Cerebellar nuclear complex (tissue), 1 donor: ENCODE measurements around the gene LIMS2.

Experiments used
- DNase-seq, 2 experiments: peaks; one replicate each; lab custom pipeline; 2025; lab: John Stamatoyannopoulos, UW

LIMS2 gene

DNA sequence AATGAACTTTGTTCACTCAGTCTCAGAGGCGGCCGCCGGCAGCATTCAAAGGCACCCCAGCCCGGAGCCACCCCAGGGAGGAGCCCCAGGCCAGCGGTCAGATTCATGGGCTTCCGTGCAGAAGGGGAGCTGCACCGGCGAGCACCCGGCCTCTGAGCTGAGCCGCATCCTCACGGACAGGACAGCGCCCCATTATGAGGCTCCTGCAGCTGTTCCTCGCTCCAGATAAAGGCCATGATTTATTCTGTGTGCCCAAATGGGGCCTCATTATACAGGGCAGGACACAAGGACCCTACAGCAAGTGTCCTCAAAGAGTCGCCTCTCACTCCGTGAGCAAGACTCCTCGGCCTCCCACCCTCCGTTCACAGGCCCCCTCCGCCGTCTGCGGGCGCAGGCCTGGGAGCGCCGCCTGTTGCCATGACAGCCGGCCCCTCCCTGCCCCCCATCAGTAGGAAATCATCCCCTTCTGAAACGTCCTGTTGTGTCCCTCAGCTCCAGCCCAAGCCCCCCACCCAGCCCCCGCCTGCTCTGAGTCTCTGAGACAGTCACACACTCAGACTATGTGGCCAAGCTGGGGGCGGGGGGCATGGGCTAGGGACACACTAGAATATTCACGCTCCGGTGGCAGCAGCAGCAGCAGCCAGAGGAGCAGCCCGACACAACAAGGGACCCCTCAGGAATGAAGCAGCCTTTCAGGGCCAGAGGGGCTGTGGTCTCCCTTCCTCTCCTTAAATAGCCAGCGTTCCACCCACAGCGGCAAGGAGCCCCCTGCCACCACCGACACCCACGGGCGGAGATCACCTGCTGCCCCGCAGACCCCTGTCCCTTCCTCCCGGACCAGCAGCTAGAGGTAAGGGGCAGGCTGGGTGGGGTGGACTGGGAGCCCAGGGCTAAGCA lies 29.7 kb downstream of the LIMS2 start, which contains the start of gene GPR17:
Gene GPR17 (plus strand): TSS at position 759 of the 897 bp plus-strand sequence. CDS start 4,583 bp downstream, outside the sequence.
- no peak for DNase-seq

DNA sequence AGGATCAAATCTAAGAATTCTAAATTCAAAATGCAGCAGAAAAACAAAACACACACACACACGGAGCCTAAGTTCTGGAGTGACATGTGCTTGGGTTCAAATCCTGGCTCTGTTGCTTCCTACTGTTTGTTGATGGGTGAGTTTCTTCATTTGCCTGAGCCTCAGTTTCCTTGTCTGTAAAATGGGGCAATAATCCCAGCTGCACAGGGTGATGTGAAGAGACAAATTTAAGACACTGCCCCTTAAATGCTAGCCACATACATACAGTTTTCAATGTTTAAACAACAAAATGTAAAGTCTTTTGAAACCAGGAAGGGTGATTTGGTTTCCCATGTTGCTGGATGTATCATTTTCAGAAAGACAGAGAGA lies 30.3 kb downstream of the LIMS2 start:
- no peak for DNase-seq

GRCh38 chr2:127644066-127645025 lies 31.0 kb downstream of the LIMS2 start:
- DNase-seq, result no peak

DNA sequence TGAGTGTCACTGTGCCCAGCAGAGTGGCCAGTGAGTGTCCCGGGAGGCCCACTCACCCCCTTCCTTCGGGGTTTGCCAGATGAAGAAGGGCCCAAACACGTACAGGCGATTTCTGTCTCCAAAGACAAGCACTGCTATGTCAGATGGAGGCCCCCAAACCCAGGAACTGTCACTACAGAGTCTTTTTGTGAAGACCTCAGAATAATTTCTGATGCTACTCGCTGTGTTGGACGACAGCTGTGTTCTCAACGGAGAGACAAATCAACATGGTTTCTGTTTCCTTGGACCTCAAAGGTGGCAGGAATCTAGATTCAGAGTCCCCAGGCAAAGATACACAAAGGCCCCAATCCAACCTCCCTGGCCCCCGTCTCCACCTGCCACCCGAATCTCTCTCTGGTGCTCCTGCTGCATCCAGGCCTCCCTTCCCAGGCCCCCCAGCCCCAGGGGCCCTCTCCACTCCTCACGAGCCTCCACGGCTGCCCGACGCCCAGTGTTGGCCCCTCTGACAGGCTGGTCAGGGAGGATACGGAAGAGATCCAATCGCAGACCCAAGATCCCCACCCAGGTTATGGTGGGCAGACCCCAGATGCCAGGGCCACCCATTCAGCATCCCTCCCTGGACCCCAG lies 31.8 kb downstream of the LIMS2 start:
- DNase-seq, result no peak

DNA sequence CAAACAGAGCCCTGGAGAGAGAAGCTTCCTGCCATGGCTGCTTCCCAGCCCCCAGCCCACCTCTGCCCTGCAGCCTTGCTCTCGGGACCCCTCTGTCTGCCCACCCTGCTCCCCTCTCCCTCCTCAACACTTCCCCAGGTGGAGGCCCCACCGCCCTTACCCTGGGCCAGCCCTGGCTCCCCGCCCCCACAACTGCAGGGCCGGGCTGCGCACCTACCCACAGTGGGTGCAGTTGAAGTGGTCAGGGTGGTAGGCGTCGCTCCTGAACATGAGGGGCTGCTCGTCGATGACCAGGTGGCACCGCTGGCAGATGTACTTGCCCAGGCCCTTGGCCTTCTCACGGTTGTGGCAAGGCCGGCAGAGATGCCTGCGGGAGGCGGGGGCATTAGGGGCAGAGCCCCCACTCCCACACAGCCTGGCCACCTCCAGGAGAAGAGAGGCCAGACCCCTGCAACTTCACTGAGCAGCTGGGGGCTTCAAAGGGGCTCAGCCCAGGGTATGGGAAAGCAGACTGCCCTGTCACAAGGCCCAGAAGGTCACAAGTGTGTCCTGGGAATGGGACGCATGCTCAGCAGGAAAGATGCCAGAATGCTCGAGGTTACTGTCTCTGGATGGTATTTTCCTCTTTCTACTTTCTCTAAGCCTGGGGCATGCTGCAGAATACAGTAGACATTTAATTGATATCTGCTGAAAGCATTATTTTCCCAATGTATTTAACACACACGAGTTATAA lies 32.5 kb downstream of the LIMS2 start:
- DNase-seq, result no peak

- DNase-seq, result no peak
Observed at GRCh38 chr2:127641846-127642507, 33.4 kb downstream of the LIMS2 start.

GRCh38 chr2:127641133-127641532 lies 34.2 kb downstream of the LIMS2 start:
- DNase-seq, result no peak

GRCh38 chr2:127640082-127641072 lies 35.0 kb downstream of the LIMS2 start:
- no peak for DNase-seq

DNA sequence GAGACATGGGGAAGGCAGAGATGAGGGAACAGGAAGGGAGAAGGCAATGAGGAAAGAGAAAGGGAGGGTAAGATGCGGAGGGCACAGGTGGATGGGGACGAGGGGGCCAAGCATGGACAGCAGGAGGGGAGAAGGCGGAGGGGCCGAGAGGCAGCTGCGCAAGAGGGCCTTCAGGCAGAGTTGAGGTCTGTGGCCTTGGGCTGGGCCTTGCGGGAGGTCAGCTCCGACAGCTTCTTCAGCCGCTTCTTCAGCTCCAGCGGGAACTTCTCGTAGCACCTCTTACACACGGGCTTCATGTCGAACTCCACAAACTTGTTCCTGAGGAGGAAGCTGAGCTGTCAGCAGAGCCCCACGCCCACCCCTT lies 36.2 kb downstream of the LIMS2 start:
- DNase-seq, result no peak

GRCh38 chr2:127638361-127639110 lies 36.8 kb downstream of the LIMS2 start:
- no peak for DNase-seq

DNA sequence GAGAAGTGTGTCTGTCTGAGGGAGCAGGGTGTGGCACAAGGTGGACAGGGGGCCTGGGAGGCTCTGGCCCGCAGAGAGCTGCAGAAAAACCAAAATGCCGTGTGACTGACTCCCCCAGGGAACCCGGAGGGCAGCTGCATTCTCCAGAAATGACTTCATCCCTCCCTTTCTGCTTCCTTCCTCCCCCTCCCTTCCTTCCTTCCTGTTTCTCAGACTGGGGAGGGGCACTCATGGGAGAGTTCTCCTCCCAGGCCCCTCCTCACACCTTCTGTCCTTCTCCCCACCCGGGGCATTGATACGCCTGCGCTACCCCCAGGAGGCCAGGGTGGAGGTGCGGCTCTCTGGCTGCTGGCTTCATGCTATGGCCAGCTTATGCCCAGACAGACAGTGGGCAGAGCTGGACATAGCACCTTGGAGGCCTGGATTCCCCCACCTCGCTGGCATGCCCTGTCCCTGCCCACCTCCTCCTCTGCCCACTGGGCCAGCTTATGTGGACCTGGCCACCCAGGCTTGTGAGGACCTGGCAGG lies 37.5 kb downstream of the LIMS2 start:
- no peak for DNase-seq

GRCh38 chr2:127637236-127637630 lies 38.1 kb downstream of the LIMS2 start:
- DNase-seq, result no peak

DNA sequence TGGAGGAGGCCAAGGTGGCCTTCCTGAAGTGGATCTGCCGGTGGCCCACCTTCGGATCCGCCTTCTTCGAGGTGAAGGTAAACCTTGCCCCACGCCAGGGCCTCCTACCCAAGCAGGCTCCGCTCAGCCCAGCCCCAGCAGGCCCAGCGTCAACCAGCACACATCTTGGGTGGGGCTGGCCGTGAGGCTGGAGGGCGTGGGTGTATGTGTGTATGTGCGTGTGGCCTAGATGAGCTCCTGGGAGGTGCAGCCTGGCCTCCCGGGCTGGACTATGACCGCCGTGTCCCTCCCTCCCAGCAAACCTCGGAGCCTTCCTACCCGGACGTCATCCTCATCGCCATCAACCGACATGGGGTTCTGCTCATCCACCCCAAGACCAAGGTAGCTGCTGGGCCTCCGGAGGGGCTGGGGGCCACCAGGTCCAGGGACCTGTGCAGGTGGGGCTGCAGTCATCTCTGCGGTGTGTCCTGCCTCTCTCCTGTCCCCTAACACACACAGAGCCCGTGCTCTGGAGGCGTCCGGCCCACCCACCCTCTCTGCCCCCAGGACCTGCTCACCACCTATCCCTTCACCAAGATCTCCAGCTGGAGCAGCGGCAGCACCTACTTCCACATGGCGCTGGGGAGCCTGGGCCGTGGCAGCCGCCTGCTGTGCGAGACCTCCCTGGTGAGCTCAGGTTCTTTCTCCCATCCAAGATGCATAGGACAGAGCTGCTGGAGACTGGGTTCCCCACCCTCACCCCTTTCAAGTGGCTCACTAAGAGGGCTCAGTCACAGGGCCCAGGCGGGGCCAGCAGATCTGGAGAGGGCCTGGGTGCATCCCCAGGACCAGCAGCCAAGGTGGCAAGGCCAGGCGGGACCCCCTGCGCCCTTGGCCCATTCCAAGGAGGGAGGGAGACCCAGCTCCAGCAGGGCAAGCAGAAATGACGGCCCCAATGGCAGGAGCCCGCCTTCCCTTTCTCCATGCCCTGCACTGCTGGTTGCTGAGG lies 38.8 kb downstream of the LIMS2 start:
- DNase-seq, result no peak

DNA sequence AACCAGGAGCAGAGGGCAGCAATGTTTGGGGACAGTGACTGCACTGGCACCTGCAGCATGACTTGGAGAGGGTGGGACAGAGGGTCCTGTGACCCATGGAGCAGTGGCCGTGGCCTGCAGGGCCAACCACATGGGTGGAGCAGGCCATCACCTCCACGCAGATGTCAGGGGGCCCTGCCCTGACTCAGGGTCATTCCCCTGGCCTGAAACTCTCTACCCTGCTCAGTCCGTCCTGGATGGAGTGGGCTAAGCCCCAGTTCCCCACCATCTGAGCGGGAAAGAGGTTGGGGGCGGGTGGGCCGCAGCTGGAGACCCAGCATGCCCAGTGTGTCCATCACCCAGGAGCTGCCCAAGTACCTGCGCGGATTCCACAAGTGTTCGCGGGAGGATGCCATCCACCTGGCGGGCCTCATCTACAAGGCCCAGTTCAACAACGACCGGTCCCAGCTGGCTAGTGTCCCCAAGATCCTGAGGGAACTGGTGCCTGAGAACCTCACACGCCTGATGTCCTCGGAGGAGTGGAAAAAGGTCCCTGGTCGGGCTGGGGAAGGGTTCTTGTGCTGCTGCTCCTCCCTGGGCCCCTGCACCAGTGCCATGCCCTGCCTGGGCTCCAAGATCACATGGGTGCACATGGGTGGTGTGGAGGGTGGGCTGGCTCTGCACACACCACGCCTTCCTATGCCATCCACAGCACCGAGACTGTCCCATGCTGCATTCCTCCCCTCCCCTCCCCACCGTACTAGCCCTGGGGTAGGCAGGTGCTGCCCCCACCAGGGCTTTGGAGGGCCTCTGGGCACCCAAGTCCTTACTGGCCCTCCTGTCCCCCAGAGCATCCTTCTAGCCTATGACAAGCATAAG lies 39.7 kb downstream of the LIMS2 start:
- no peak for DNase-seq

DNA sequence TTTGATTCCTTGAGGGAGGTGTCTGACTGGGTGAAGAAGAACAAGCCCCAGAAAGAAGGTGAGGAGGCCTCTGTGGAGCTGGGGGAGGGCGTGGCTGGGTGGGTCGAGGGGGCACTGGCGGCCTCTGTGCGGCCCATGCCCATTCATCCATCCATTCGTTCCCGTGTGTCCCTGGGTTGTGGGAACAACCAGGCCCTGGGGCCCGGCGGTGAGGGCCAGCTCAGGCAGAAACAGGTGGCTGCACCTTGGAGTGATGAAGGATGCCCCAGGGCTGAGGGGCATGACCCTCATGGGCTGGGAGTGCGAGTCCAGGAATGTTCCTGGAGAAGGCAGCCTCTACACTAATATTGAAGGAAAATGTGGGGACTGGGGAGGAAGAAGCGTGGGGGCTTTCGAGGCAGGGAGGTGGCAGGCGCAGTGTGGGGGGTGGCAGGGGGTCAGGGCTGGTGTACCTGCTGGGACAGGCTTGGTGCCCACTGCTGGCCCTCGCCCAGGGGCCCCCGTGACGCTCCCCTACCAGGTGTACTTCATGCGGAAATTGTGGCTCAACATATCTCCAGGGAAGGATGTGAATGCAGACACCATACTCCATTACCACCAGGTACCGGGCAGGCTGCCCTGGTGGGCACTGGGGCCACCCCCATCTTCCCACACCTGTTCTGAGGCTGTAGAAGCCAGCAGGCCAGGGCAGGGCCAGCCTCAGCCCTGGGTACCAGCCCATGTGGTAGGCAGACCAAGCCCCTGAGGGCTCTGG lies 40.5 kb downstream of the LIMS2 start:
- no peak for DNase-seq

- no peak for DNase-seq
Observed at GRCh38 chr2:127634066-127634617, 41.2 kb downstream of the LIMS2 start.
